ENCODE results near the gene IDH3G.

The IDH3G gene

DNA sequence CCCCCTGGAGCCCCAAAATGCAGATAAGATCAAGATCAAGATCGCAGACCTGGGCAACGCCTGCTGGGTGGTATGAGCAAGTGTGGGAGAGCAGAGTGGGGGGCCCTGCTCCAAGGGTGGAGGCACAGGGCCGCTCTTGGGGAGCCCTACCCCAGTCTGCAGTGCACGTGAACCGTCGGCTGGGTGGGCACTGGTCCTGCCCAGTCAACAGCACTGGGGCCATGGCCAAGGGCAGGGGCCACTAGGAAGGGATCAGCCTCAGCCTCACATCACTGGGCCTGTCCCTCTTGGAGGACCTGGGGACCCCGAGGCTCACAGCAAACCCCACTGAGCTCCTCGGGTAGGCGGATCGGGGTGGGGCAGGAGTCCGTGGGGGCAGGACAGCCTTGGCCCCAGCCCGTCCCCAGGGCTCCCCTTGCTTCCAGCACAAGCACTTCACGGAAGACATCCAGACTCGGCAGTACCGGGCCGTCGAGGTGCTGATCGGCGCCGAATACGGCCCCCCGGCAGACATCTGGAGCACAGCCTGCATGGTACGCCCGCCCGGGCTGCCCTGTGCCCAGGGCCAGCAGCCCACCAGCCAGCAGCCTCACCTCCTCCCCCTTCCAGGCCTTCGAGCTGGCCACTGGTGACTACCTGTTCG is 9.7 kb downstream of the IDH3G start:
- no peak for DNase-seq

DNA sequence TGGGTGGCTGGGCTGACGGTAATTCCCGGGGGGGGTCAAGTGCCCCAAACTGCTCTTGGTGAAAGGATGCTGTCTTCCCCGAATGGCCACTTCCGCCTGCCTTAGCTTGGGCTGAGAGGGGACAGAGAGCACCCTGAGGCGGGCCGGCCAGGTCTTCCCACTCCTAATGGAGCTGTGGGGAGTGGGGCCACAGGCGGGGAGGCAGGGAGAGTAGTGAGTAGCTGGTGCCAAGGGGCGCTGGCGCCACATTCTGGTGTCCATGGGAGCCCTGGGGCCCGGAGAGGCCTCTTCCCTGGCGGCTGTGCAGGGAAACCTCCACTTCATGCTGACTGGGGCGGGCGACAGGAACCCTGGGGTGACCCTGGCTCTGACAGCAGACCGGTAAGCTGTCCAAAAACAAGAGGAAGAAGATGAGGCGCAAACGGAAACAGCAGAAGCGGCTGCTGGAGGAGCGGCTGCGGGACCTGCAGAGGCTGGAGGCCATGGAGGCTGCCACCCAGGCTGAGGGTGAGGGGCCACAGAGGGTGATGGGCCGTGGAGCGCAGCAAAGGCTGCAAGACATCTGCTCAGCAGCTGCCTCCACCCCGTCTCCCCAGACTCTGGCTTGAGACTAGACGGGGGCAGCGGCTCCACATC is 10.7 kb downstream of the IDH3G start:
- no peak for DNase-seq

DNA sequence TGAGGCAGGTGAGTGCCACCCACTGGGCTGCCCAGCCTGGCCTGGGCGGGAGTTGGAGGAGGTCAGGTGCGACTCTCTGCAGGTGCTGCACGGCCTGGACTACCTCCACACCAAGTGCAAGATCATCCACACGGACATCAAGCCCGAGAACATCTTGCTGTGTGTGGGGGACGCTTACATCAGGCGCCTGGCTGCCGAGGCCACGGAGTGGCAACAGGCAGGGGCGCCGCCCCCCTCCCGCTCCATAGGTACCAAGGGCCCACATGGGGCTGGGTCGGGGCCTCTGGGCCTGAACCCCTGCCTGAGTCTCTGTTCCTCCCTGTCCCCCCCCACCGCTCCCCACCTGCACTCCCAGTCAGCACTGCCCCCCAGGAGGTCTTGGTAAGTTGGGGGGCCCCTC is 11.3 kb downstream of the IDH3G start:
- DNase-seq, result no peak

DNA sequence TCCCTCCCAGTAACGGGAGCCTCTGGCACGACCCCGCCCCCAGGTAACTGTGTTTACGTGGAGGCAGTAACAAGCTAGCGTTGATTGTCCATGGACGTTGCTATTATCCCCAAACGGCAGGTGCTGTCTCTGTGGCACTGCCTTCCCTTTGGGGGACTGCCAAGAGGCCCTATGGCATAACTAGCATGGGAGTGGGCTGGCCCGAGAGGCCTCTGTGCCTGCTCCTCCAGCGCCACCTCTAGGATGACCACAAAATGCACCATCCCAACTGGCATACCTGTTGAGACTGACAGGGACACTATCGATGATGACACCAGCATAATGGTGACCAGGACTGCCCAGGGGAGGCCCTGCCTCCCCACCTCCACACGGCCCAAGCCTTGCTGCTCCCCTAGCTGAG is 11.9 kb downstream of the IDH3G start:
- DNase-seq, result no peak

DNA sequence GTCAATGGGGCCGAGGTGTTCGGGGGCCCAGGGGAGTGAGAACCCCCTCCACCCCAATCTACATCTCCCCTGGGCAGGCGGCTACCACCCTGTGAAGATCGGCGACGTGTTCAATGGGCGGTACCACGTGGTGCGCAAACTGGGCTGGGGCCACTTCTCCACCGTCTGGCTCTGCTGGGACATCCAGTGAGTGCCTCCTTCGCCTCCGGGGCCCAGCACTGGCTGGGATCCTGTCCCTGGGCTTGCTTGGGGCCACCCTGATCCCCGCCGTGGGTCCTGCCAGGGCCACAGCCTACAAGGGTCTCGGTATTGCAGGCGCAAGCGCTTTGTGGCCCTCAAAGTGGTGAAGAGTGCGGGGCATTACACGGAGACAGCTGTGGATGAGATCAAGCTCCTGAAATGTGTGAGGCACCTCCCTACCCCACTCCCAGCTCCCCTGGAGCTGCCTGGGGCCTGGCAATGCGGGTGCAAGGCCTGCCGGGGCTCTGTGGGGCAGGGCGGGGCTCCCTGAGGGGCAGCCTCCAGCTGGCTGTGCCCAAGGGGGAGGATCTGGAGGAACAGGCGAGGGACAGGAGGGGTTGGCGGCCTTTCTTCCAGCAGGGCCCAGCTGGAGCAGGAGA is 12.6 kb downstream of the IDH3G start:
- DNase-seq, result no peak

DNA sequence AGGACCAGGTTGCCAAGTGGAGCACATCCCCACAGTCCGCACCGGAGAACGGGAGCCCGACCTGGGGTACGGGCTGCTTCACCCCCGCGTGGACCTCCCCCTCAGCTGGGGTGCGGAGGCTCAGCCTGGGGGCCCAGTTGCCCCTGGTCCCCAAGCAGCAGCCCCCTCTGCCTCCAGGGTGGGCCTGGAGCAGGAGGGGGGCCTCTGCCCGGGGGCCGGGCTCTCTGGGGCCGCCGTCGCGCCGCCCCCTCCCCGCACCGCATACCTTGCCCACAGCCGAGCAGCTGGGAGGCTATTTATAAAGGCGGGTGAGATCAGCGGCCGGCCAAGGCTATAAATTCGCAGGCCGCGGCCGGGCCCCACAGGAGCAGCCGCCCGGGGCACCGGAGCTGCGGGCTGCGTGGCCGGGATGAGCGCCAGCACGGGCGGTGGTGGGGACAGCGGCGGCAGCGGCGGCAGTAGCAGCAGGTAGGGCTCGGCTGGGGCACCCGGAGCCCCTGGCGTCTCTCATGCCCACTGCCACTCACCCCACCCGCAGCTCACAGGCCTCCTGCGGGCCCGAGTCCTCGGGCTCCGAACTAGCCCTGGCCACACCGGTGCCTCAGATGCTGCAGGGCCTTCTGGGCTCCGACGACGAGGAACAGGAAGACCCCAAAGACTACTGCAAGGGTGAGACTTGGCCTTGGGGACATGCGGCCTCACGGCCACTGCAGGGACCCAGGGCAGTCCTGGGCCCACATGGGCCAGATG is 13.3 kb downstream of the IDH3G start, which contains the start of gene SRPK3:
Gene SRPK3, plus strand, starts transcription at position 364 of the 750 bp plus-strand sequence. Its CDS starts 46 bp downstream, at position 410.
- DNase-seq, result no peak

DNA sequence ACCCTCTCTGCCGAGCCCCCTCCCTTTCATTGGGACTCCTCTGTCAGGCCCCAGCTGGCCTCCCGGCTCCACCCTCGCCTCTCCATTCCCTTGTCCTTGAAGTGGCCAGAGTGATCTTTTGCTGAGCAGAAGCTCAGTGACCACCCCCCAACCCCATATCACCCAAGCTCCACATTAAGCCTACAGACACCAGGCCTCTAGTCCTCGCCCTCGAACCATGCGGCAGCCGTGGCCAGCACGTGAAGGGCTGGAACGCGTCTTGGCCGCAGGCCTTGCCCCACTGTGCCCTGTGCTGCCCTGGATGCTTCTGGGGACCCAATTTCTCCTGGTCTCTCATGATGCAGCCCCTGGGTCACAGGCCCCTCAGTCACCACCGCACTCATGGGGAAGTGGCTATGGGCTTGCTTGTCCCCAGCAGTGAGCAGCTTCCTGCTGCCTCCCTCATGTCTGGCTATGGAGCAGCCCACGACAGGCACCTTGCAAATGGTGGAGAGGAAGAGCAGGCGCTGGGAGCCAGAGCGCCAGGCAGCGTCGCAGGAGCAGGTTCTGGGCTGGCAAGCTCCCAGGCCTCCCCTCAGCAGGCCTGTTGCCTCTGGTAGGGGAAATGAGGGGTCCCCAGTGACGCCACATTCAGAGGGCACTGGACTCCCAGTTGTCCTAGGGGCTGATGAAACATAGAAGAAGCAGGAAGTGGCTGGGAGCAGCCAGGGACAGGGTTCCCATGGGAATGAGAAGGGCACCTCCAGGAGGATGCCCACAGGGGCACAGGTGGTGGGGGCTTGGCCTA is 14.1 kb downstream of the IDH3G start:
- DNase-seq, result no peak

DNA sequence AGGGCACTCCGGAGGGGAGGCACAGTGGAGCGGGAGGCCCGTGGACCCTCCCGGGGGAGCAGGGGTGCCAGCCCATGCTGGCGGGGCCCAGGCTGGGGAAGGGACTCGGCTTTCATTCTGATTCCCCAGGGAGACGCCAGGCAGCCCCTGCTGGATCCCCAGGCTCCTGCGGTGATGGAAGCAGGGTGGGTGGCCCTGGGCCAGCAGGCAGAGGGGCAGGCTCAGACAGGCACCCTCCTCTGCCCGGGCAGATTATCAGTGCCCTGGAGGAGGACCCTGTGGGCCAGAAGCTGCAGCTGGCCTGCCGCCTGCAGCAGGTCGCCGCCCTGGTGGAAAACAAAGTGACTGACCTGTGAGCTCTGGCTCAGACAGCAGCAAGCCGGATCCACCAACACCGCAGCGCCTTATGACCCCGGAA is 15.5 kb downstream of the IDH3G start:
- no peak for DNase-seq

DNA sequence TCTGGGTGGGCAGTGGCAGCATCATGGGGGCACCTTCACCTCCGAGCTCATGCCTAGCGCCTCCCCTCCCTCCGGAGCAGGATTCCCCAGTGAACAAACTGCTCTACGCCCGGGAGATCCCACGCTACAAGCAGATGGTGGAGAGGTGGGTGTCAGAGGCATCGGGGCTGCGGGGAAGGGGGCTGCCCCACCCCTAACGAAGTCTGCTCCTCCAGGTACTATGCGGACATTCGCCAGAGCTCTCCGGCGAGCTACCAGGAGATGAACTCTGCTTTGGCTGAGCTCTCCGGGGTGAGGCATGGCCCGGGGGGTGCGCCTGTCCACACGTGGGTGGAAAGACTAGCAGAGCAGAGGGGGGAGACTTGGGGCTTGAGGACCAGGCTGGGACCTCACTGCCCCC is 16.0 kb downstream of the IDH3G start:
- DNase-seq, result no peak

DNA sequence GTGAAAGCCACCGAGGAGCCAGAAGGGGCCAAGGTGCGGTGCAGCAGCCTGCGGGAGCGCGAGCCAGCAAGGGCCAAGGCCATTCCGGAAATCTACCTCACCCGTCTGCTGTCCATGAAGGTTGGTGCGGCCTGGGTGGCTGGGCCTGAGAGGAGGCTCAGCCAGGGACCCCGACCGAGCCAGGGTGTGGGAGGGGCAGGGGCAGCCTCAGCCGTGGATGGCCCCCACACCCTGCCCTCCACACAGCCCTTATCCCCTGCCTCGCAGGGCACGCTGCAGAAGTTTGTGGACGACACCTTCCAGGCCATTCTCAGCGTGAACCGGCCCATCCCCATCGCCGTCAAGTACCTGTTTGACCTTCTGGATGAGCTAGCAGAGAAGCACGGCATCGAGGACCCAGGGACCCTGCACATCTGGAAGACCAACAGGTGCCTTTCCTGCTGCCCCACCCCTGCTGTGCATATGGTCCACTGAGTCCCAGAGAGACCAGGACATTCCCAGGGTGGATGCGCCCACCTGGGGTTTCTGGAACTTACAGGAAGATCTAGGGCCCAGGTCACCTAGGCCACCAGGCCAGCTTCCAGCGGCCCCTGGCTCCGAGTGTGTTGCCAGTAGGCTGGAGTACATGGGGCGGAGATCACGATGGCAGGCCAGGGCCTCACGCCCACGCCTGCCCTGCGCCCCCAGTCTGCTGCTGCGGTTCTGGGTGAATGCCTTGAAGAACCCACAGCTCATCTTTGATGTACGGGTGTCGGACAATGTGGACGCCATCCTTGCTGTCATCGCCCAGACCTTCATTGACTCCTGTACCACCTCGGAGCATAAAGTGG is 16.7 kb downstream of the IDH3G start:
- no peak for DNase-seq

DNA sequence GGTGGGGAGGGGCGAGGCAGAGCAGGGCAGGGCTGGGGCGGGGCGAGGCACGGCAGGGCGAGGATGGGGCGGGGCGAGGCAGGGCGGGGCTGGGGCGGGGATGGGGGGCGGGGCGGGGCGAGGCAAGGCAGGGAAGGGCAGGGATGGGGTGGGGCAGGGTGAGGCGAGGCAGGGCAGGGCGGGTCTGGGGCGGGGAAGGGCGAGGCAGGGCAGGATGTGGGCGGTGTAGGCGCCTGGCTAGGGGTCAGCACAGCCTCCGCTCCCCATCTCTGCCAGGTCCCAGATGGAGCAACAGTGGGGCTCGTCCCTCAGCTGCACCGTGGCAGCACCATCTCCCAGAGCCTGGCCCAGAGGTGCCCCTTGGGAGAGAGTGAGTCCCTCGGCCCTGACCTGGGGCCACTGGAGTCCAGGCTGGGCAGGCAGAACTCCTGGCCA is 17.5 kb downstream of the IDH3G start:
- DNase-seq, result no peak

DNA sequence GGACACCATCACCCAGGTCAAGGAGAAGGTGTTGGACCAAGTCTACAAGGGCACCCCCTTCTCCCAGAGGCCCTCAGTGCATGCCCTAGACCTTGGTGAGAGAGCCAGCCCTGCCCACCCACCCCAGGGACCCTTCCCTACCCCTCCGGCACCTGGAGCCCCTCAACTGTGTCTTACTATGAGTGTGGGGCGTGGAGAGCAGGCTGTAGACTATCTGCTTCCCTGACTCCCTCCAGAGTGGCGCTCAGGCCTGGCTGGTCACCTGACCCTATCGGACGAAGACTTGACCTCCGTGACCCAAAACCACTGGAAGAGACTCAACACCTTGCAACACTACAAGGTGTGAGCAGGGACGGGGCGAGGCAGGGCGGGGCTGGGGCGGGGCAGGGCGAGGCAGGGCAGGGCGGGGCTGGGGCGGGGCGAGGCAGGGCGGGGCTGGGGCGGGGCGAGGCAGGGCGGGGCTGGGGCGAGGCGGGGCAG is 18.0 kb downstream of the IDH3G start:
- DNase-seq, result no peak

DNA sequence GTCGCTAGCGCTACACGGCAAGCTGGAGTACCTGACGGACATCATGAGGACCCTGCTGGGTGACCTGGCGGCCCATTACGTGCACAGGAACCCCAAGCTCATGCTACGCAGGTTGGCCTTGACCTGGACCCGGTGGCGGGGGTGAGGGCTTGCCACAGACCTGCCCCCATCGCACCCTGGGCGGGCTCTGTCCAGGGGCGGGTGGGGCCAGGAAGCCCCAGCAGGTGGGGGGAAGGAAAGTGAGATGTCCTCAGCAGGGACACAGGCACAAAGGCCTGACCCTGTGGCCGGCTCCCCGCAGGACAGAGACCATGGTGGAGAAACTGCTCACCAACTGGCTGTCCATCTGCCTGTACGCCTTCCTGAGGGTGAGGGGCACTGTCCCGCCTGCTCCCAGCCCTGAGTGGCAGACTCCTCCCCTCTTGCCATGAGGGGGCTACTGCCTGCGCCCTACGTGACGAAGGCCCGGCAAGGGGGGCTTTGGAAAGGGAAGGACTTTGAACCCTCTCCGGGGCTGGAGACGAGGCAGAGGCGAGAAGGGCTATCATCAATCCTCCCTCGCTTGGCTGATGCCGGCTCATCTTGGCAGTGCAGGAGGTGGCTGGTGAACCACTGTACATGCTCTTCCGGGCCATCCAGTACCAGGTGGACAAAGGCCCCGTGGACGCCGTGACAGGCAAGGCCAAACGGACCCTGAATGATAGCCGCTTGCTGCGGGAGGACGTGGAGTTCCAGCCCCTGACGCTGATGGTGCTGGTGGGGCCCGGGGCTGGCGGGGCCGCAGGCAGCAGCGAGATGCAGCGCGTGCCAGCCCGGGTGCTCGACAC is 18.7 kb downstream of the IDH3G start:
- DNase-seq, result no peak

DNA sequence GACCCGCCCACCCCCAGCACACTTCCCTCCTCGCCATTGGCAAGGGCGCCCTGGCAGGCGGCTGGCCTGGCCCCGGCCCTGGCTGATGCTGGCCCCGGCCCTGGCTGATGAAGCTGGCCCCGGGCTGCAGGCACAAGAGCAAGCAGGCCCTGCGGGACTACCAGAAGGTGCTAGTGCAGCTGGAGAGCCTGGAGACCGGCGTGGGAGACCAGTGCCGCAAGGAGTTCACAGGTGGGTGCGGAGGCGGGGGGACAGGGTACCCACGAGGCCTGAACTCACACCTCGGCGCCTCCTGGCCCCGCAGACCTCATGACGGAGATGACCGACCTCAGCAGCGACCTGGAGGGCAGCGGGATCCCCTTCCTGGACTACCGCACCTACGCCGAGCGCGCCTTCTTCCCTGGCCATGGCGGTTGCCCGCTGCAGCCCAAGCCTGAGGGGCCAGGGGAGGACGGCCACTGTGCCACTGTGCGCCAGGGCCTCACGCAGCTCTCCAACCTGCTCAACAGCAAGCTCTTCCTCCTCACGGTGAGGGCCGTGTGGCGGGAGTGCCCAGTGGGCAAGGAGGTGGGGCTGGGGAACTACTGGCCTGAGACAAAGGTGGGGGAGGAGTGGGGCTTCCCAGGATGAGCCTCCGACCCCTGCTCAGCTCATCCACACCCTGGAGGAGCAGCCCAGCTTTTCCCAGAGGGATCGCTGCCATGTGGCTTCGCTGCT is 19.4 kb downstream of the IDH3G start:
- no peak for DNase-seq

DNA sequence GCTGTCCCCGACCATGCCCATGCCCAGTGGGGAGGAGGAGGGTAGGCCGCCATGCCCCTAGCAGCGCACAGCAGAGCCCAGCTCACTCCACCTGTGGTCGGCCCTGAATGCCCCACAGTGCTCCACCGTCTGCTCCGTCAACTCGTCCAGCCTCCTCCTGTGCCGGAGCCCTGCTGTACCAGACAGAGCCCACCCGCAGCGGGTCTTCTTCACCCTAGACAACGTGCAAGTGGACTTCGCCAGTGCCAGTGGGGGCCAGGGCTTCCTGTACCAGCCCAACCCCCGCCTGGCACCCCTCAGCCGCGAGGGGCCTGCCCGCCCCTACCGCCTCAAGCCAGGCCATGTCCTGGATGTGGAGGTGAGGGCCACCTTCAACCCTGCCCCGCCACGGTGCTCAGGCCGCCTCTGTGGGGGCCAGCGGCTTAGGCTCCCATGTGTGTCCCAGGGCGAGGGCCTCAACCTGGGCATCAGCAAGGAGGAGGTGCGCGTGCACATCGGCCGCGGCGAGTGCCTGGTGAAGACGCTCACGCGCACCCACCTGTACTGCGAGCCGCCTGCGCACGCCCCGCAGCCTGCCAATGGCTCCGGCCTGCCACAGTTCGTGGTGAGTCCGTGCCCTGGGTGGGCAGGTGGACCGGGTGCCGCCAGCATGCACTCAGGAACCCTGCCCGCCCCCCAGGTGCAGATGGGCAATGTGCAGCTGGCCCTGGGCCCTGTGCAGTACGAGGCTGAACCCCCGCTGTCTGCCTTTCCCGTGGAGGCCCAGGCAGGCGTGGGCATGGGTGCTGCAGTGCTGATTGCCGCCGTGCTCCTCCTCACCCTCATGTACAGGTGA is 20.2 kb downstream of the IDH3G start:
- no peak for DNase-seq

DNA sequence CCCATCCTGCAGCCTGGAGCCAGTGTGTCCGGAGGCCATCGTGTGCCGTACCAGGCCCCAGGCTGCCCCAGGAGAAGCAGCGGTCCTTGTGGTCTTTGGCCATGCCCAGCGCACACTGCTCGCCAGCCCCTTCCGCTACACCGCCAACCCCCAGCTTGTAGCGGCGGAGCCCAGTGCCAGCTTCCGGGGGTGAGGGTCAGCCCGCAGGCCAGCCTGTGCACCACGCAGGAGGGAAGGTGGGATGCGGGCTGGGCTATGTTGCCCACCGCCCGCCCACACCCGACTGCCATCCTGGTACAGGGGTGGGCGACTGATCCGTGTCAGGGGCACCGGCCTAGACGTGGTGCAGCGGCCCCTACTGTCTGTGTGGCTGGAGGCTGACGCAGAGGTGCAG is 21.0 kb downstream of the IDH3G start:
- no peak for DNase-seq

DNA sequence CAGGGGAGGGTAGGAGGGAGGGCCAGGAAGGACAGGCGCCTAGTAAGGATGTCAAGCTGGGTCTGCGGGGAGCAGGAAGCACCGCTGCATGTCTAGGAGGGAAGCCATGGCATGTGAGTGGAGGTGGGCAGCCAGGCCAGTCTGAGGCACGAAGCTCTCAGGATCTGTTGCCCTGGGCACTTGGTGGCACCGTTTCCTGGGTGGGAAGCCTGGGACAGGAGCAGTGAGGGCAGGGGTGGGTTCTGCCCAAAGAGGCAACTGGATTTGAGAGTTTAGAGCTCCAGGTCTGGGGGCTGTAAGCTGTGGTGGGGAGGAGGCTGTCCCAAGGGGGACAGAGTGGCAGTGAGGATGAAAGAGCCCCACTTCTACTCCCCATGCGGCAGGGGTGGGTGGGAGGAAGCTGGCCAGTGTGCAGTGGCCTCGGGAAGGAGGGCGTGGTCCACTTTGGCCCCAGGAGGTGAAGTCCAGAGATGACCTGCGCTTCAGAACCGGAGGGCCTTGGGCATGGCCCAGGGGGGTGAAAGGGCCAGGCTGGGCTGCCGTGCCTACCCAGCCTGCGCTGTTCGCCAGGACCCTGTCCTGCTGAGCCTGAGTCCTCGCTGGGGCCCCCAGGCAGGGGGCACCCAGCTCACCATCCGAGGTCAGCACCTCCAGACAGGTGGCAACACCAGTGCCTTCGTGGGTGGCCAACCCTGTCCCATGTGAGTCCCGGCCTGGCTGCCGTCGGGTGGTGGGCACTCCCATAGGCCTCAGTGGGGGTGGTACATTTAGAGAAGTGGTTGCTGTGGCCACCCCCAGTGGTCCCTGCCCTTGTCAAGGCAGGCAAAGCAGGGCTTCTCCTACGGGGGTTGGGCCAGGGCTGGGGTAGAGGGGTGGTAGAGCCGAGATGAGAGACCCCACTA is 21.6 kb downstream of the IDH3G start:
- DNase-seq, result no peak

All from cerebellar nuclear complex (tissue), 1 donor.